B cell (primary cell): Measurements from ENCODE around the gene EEFSEC. TPM values are rescaled to one million over a fixed set of nuclear protein-coding genes. Genes with fewer than 3 reads are reported as not detected.

Experiments used
- ATAC-seq: fragments of 200-7000 bp; cut with Tn5 transposase; one replicate; pipeline ENCODE4 v1.10.0; 2021; ENCODE audit warnings: low read depth, mild to moderate bottlenecking, moderate number of reproducible peaks, moderate library complexity
- CTCF ChIA-PET: fragments of 350-600 bp; sonication (Branson Sonifier 250); formaldehyde crosslinking; loops from one replicate; lab custom pipeline; 2021; ENCODE audit warnings: antibody characterized with exemption, inconsistent platforms; lab: Charles Lee
- POLR2A ChIA-PET: fragments of 350-600 bp; sonication (Branson Sonifier 250); formaldehyde crosslinking; loops from one replicate; lab custom pipeline; 2021; ENCODE audit warnings: antibody characterized with exemption; lab: Charles Lee
- DNase-seq: peaks from one replicate; pipeline ENCODE4 v3.0.0; 2013
- H2AFZ ChIP-seq: 2 replicates; pipeline ENCODE4 v1.6.1; 2012; ENCODE audit warnings: mild to moderate bottlenecking, low read depth, low read length; ENCODE audit not compliant: insufficient read depth, poor library complexity, severe bottlenecking
- H3K27ac ChIP-seq, 2 donors: 1 replicate in 1 of 2; 2 replicates in 1 of 2; pipeline ENCODE4 v1.5.1; 2012 to 2013; ENCODE audit warnings: low read length in 2 of 2, mild to moderate bottlenecking in 2 of 2, moderate library complexity in 1 of 2
- H3K27me3 ChIP-seq, 4 experiments: fragments of 200-600 bp in 1 of 4; sonication (generic) in 1 of 4; replicated peaks in 1 of 4; 1 replicate in 2 of 4; 2 replicates in 2 of 4; pipeline versions ENCODE4 v1.6.1 to v1.7.0; 2013 to 2016; ENCODE audit warnings: low read length in 3 of 4, mild to moderate bottlenecking in 2 of 4, mixed read lengths in 1 of 4, moderate library complexity in 1 of 4; ENCODE audit not compliant: insufficient read depth in 4 of 4, control insufficient read depth in 3 of 4; ENCODE audit errors: control extremely low read depth in 1 of 4
- H3K36me3 ChIP-seq, 2 experiments: replicated peaks in 1 of 2; 1 replicate in 1 of 2; 2 replicates in 1 of 2; pipeline versions ENCODE4 v1.6.1 to v1.7.1; 2013; ENCODE audit warnings: low read length in 1 of 2; ENCODE audit not compliant: insufficient read depth in 2 of 2, control insufficient read depth in 1 of 2; ENCODE audit errors: control extremely low read depth in 1 of 2, extremely low read depth in 1 of 2
- H3K4me1 ChIP-seq, 2 donors: fragments of 200-600 bp in 1 of 2; sonication (generic) in 1 of 2; 1 replicate in 1 of 2; 2 replicates in 1 of 2; pipeline versions ENCODE4 v1.5.1 to v1.6.1; 2013 to 2017; ENCODE audit warnings: low read length in 2 of 2; ENCODE audit not compliant: control insufficient read depth in 2 of 2, insufficient read depth in 2 of 2
- H3K4me2 ChIP-seq: replicated peaks from 2 replicates; pipeline ENCODE3; 2012; ENCODE audit warnings: mild to moderate bottlenecking, low read depth, low read length; ENCODE audit not compliant: poor library complexity, severe bottlenecking
- H3K4me3 ChIP-seq, 5 experiments: fragments of 200-600 bp in 1 of 5; sonication (generic) in 1 of 5; 1 replicate in 3 of 5; 2 replicates in 2 of 5; pipeline versions ENCODE4 v1.5.1 to v1.7.0; 2011 to 2016; ENCODE audit warnings: low read length in 4 of 5, mild to moderate bottlenecking in 4 of 5, low read depth in 2 of 5, control low read depth in 1 of 5, moderate library complexity in 1 of 5; ENCODE audit not compliant: insufficient read depth in 1 of 5; ENCODE audit errors: control extremely low read depth in 1 of 5, extremely low read depth in 1 of 5
- H3K79me2 ChIP-seq: fragments of 200-600 bp; sonication (generic); one replicate; pipeline ENCODE4 v1.6.0; 2016; ENCODE audit warnings: low read length; ENCODE audit not compliant: control insufficient read depth, insufficient read depth
- H3K9ac ChIP-seq: fragments of 200-600 bp; sonication (generic); 2 replicates; pipeline ENCODE4 v1.6.1; 2017; ENCODE audit warnings: mild to moderate bottlenecking, low read length, moderate library complexity
- H3K9me3 ChIP-seq, 3 donors: one replicate each; pipeline versions ENCODE4 v1.6.1 to v1.7.1; 2013; ENCODE audit warnings: low read length in 2 of 3; ENCODE audit not compliant: control insufficient read depth in 2 of 3, insufficient read depth in 1 of 3; ENCODE audit errors: control extremely low read depth in 1 of 3
- H4K20me1 ChIP-seq: 2 replicates; pipeline ENCODE4 v1.6.0; 2012; ENCODE audit warnings: mild to moderate bottlenecking, low read length; ENCODE audit not compliant: insufficient read depth, control insufficient read depth, poor library complexity, severe bottlenecking
- H3K27ac Mint-ChIP-seq: one replicate; pipeline ENCODE4 v1.8.0; 2021; ENCODE audit warnings: mixed read lengths
- H3K27me3 Mint-ChIP-seq: one replicate; pipeline ENCODE4 v1.8.0; 2021; ENCODE audit warnings: mixed read lengths
- H3K4me1 Mint-ChIP-seq: one replicate; pipeline ENCODE4 v1.8.0; 2021; ENCODE audit warnings: mixed read lengths
- H3K4me3 Mint-ChIP-seq: one replicate; pipeline ENCODE4 v1.8.0; 2021; ENCODE audit warnings: mixed read lengths
- H3K9me3 Mint-ChIP-seq: one replicate; pipeline ENCODE4 v1.8.0; 2022; ENCODE audit warnings: mixed read lengths; ENCODE audit not compliant: insufficient read depth
- CTCF ChIP-seq: fragments of 200-600 bp; IDR thresholded peaks from one replicate; pipeline ENCODE4 v1.8.0; 2022; ENCODE audit warnings: antibody characterized with exemption, mild to moderate bottlenecking
- EZH2 ChIP-seq: IDR thresholded peaks from 2 replicates; pipeline ENCODE4 v1.6.1; 2012; ENCODE audit warnings: borderline replicate concordance, low read depth, mild to moderate bottlenecking, moderate library complexity, low read length; ENCODE audit not compliant: insufficient read depth, poor library complexity, severe bottlenecking
- WGBS: methylation state at CpG from one replicate; pipeline ENCODE4 v1.1.5; 2013; ENCODE audit warnings: missing lambda C conversion rate; ENCODE audit not compliant: insufficient coverage; 5-methylcytosine and 5-hydroxymethylcytosine counted together
- intact Hi-C: fragments of 100-400 bp; cut with micrococcal nuclease; formaldehyde crosslinking; loops from one replicate; pipeline ENCODE4 v1.10.0; 2022
- polyA plus RNA-seq: library from polyadenylated mRNA; depleted of rRNA; stranded (reverse); fragments of >200 nt; gene quantifications from 2 replicates; pipeline ENCODE4 v1.2.3, GENCODE V29; 2012
- total RNA-seq, 2 donors: library from RNA; stranded (reverse); fragments of 120-200 nt in 1 of 2; gene quantifications; 1 replicate in 1 of 2; 2 replicates in 1 of 2; pipeline versions ENCODE4 v1.2.3 to v1.2.4, GENCODE V29; 2013 to 2022

The EEFSEC gene
- total and polyA plus RNA-seq, 2 donors (not counting 1 experiment from before 2014, with no cell fraction given): 17.9 to 18.4 TPM

- Mint-ChIP-seq H3K4me3 (no peak overlapping the region), H3K9me3 (no peaks in the 10 kb centered on the region), H3K27ac (no peak overlapping the region), H3K27me3 (no peaks in the 10 kb centered on the region), H3K4me1 (peaks cover 4% of the 10 kb centered on the region)
- no peak for ATAC-seq
- DNase-seq: no peak
- intact Hi-C loops: no loop called here
- Histone ChIP-seq H3K9ac (no peak overlapping the region), H3K9me3 (no peaks in the 10 kb centered on the region), H3K27ac (no peak overlapping the region), H2AFZ (no peak overlapping the region), H3K4me3 (no peak overlapping the region), H3K4me1 (no peaks in the 10 kb centered on the region), H3K79me2 (peaks cover 16% of the 10 kb centered on the region), H4K20me1 (no peaks in the 10 kb centered on the region), H3K27me3 (no peaks in the 10 kb centered on the region), H3K4me2 (no peak overlapping the region), H3K36me3 (peaks cover 5 to 10% of the 10 kb centered on the region in 2 experiments)
- POLR2A ChIA-PET: no interaction called here
- TF ChIP-seq EZH2 (no peak), CTCF (no peak)
- CTCF ChIA-PET: interaction anchor here (0.6 kb wide), 1 partner anchor 125 kb away, joined by 3 read pairs; no protein-coding TSS in a partner anchor
- WGBS: no CpG with 5 or more reads among the region's 1 CpG
Observed at GRCh38 chr3:128199110-128199509, 45.8 kb downstream of the EEFSEC start.

DNA sequence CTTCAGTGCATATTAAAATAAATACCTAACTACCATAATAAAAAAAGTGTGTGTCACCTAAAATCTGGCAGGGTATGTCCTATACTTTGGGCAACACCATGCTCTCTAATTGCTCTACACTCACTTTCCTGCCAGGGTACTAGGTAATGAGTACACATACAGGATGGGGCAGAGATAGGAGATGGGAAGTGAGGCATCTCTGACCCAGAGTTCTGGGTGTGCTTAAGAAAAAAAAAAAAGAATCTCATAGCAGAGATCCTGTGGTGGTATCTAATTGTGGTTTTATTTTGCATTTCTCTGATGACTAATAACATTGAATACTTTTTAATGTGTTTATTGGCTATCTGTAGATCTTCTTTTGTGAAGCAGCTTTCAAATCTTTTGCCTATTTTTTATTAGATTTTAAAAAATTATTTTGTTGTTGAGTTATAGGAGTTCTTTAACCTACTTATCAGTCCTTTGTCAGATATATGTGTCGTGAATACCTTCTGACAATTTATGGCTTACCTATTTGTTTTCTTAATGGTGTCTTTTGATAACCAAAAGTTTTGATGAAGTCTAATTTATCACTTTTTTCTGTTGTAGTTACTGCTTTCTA is 48.0 kb downstream of the EEFSEC start:
- Histone ChIP-seq H2AFZ (no peak overlapping the region), H3K79me2 (peaks cover 21% of the 10 kb centered on the region), H3K36me3 (peaks cover 5% of the 10 kb centered on the region in 2 experiments), H4K20me1 (peaks cover 8% of the 10 kb centered on the region), H3K9ac (no peak overlapping the region), H3K4me2 (no peak overlapping the region), H3K4me3 (no peak overlapping the region), H3K27me3 (no peaks in the 10 kb centered on the region), H3K9me3 (no peaks in the 10 kb centered on the region), H3K27ac (no peak overlapping the region), H3K4me1 (no peaks in the 10 kb centered on the region)
- intact Hi-C loops: no loop called here
- Mint-ChIP-seq H3K4me1 (no peaks in the 10 kb centered on the region), H3K27me3 (no peaks in the 10 kb centered on the region), H3K27ac (no peak overlapping the region), H3K9me3 (no peaks in the 10 kb centered on the region), H3K4me3 (no peak overlapping the region)
- no peak for DNase-seq
- POLR2A ChIA-PET: no interaction called here
- ATAC-seq: no peak
- WGBS: no CpG with 5 or more reads among the region's 1 CpG
- CTCF ChIA-PET: no interaction called here
- no peak for TF ChIP-seq EZH2
- TF ChIP-seq CTCF: no peak
